HepG2 (cell line): ENCODE results near the gene PIGW. TPM values are rescaled to one million over a fixed set of nuclear protein-coding genes. Genes with fewer than 3 reads are reported as not detected.
A peak's percentile ranks its signal among the peaks of the same experiment; 100 is the strongest.

Experiments
- HOXA9 ChIP-seq: sonication (generic); formaldehyde crosslinking; IDR thresholded peaks from 2 replicates; pipeline ENCODE4 v1.8.1; 2022; ENCODE audit warnings: missing genetic modification reagents, mild to moderate bottlenecking, moderate library complexity, borderline replicate concordance
- HOXD1 ChIP-seq: sonication (generic); formaldehyde crosslinking; IDR thresholded peaks from 2 replicates; pipeline ENCODE4 v1.5.0; 2020; ENCODE audit warnings: missing genetic modification reagents
- ISX ChIP-seq: sonication (generic); formaldehyde crosslinking; conservative IDR thresholded peaks from 2 replicates; pipeline ENCODE4 v1.5.0; 2020; ENCODE audit warnings: missing genetic modification reagents
- JUNB ChIP-seq: sonication (generic); formaldehyde crosslinking; IDR thresholded peaks from 2 replicates; pipeline ENCODE4 v1.8.0; 2022; ENCODE audit warnings: missing genetic modification reagents, mild to moderate bottlenecking, borderline replicate concordance
- NONO ChIP-seq, 2 experiments: fragments of 450-650 bp in 1 of 2; sonication (generic) in 1 of 2; formaldehyde crosslinking in 1 of 2; IDR thresholded peaks in 1 of 2; conservative IDR thresholded peaks in 1 of 2; 2 replicates each; pipeline versions ENCODE4 v1.6.1 to v1.8.0; 2017 to 2022; ENCODE audit warnings: mild to moderate bottlenecking in 1 of 2, missing genetic modification reagents in 1 of 2, moderate library complexity in 1 of 2
- PHF5A ChIP-seq: IDR thresholded peaks from one replicate; pipeline ENCODE4 v1.6.1; 2018; ENCODE audit warnings: low read depth, missing genetic modification reagents; ENCODE audit not compliant: unreplicated experiment
- POLR2AphosphoS2 ChIP-seq: IDR thresholded peaks from 2 replicates; pipeline ENCODE4 v1.6.1; 2011; ENCODE audit warnings: low read depth, low read length, improper control_type of control experiment
- SP1 ChIP-seq, 2 experiments: fragments of 450-650 bp in 1 of 2; sonication (generic) in 1 of 2; formaldehyde crosslinking in 1 of 2; IDR thresholded peaks; 2 replicates each; pipeline versions ENCODE4 v1.4.0 to v1.6.1; 2016 to 2020; ENCODE audit warnings: missing genetic modification reagents in 1 of 2
- TBL1XR1 ChIP-seq: fragments of 150-350 bp; IDR thresholded peaks from 2 replicates; pipeline ENCODE4 v1.6.1; 2014; ENCODE audit warnings: borderline replicate concordance, low read length; ENCODE audit not compliant: partially characterized antibody
- ZFP90 ChIP-seq: sonication (generic); formaldehyde crosslinking; IDR thresholded peaks from 2 replicates; pipeline ENCODE4 v1.8.0; 2022; ENCODE audit warnings: missing genetic modification reagents, mild to moderate bottlenecking, inconsistent platforms, borderline replicate concordance
- ZMYM4 ChIP-seq: sonication (generic); formaldehyde crosslinking; IDR thresholded peaks from 2 replicates; pipeline ENCODE4 v1.8.1; 2023; ENCODE audit warnings: mild to moderate bottlenecking, missing genetic modification reagents
- ZNF138 ChIP-seq: sonication (generic); formaldehyde crosslinking; IDR thresholded peaks from 2 replicates; pipeline ENCODE4 v1.5.0; 2020; ENCODE audit warnings: mild to moderate bottlenecking, low read depth, missing genetic modification reagents
- ZNF296 ChIP-seq: sonication (generic); formaldehyde crosslinking; conservative IDR thresholded peaks from 2 replicates; pipeline ENCODE4 v1.5.0; 2020; ENCODE audit warnings: mild to moderate bottlenecking, missing genetic modification reagents
- ZNF33A ChIP-seq: sonication (generic); formaldehyde crosslinking; IDR thresholded peaks from 2 replicates; pipeline ENCODE4 v1.5.1; 2020; ENCODE audit warnings: missing genetic modification reagents, mild to moderate bottlenecking, moderate library complexity, borderline replicate concordance
- ZNF563 ChIP-seq: sonication (generic); formaldehyde crosslinking; IDR thresholded peaks from 2 replicates; pipeline ENCODE4 v1.8.0; 2022; ENCODE audit warnings: mild to moderate bottlenecking, moderate library complexity, missing genetic modification reagents
- ZSCAN22 ChIP-seq: sonication (generic); formaldehyde crosslinking; IDR thresholded peaks from 2 replicates; pipeline ENCODE4 v1.4.0; 2020; ENCODE audit warnings: mild to moderate bottlenecking, missing genetic modification reagents
- polyA plus RNA-seq, 8 experiments: library from polyadenylated mRNA; depleted of rRNA in 3 of 8; stranded (reverse) in 7 of 8; unstranded in 1 of 8; fragments of >200 nt; fragmentation: Illumina TruSeq in 4 of 8; extraction: Trizol in 4 of 8; gene quantifications; 2 replicates each; pipeline versions ENCODE4 v1.2.1 to v1.2.3, GENCODE V29; 2011 to 2016; ENCODE audit warnings: low read depth in 4 of 8, missing spikeins in 1 of 8, mixed read lengths in 1 of 8; ENCODE audit not compliant: insufficient read depth in 1 of 8
- total RNA-seq, 5 experiments: library from RNA; depleted of rRNA; stranded (reverse); fragments of >200 nt; fragmentation: Illumina TruSeq; extraction: Trizol; gene quantifications; 2 replicates each; pipeline ENCODE4 v1.2.3, GENCODE V29; 2016; ENCODE audit warnings: low read depth in 1 of 5
- TF ChIP-seq, protein P1 (sequence below): IDR thresholded peaks from 2 replicates; pipeline ENCODE4 v1.6.1; 2016
- TF ChIP-seq, protein P2 (sequence below): sonication (generic); formaldehyde crosslinking; IDR thresholded peaks from 2 replicates; pipeline ENCODE4 v1.4.0; 2020; ENCODE audit warnings: missing genetic modification reagents
- TF ChIP-seq, protein P3 (sequence below): sonication (generic); formaldehyde crosslinking; IDR thresholded peaks from 2 replicates; pipeline ENCODE4 v1.8.1; 2023; ENCODE audit warnings: mild to moderate bottlenecking, missing genetic modification reagents
- TF ChIP-seq, protein P4 (sequence below): sonication (generic); formaldehyde crosslinking; IDR thresholded peaks from 2 replicates; pipeline ENCODE4 v1.4.0; 2020; ENCODE audit warnings: missing genetic modification reagents
- TF ChIP-seq, protein P5 (sequence below): sonication (generic); formaldehyde crosslinking; IDR thresholded peaks from 2 replicates; pipeline ENCODE4 v1.8.1; 2023; ENCODE audit warnings: missing genetic modification reagents, mild to moderate bottlenecking, borderline replicate concordance

Gene PIGW
- total and polyA plus RNA-seq, 2 of the 13 experiments (the other 11 are each of a cell fraction or from before 2014, with no cell fraction given), result 9.0 to 24.0 TPM

DNA sequence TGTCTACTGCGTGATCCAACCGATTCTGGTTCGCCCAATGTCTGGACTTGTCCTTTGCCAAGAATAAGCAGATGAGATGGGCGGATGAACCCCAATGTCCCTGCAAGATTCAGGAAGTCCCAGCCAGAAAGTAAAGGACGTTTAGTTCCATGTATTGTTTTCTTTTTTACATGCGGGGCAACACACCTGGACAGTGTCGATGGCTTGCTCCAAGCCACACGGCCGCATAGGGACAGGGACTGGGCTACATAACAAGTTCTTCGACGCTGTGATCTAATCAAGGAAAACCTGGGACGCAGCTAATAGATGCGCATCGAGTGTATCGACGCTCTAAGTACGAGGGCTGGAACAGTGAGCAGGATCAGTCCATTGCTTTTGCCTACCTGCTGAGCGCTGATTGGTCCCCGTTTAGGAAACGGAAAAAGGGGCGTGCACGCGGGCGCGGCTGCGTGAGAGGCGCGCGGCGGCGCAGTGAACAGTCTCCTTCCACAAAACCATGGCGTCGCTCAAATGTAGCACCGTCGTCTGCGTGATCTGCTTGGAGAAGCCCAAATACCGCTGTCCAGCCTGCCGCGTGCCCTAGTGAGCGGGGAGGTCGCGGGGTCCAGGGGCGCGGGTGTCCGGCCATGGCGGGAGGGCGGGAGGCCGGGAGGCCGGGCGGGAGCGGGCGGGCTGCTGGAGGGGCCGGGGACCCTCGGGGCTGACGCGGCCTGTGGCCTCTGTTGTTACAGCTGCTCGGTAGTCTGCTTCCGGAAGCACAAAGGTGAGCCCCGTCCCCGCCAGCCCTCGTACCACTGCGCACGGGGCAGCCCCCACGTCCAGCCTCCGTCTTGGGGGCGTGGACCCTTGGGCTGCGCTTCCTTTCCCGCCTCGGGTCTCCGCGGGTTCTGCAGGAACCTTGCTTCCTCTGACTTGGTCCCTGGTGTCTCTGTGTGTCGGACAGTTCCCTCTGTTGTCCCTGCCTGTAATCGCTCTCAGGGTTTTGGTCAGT is 48.3 kb upstream of the PIGW start, which contains the start of gene ZNHIT3 (continued):
- no peak; the same call in 1 of the 2 replicates for TF ChIP-seq JUNB
- TF ChIP-seq, protein P1, sequence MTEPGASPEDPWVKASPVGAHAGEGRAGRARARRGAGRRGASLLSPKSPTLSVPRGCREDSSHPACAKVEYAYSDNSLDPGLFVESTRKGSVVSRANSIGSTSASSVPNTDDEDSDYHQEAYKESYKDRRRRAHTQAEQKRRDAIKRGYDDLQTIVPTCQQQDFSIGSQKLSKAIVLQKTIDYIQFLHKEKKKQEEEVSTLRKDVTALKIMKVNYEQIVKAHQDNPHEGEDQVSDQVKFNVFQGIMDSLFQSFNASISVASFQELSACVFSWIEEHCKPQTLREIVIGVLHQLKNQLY, result no peak
- no peak for TF ChIP-seq ZNF33A (CRISPR knock-in tag)
- TF ChIP-seq ZNF138 (CRISPR knock-in tag), result no peak; the same call in 1 of the 2 replicates
- TF ChIP-seq HOXA9 (CRISPR knock-in tag), result 0 out of 2 replicates have a peak, but pooled peaks have one; percentile 63
- TF ChIP-seq, protein P2, sequence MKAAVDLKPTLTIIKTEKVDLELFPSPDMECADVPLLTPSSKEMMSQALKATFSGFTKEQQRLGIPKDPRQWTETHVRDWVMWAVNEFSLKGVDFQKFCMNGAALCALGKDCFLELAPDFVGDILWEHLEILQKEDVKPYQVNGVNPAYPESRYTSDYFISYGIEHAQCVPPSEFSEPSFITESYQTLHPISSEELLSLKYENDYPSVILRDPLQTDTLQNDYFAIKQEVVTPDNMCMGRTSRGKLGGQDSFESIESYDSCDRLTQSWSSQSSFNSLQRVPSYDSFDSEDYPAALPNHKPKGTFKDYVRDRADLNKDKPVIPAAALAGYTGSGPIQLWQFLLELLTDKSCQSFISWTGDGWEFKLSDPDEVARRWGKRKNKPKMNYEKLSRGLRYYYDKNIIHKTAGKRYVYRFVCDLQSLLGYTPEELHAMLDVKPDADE (CRISPR knock-in tag), result no peak
- TF ChIP-seq TBL1XR1, result no peak
- no peak for TF ChIP-seq SP1 (IDR thresholded peaks at IDR 0.05)
- peak; percentile 98 for TF ChIP-seq SP1 (CRISPR knock-in tag; IDR thresholded peaks at IDR 0.05)
- no peak for TF ChIP-seq ZNF296 (CRISPR knock-in tag)
- peak; percentile 98 for TF ChIP-seq POLR2AphosphoS2
- TF ChIP-seq NONO (IDR thresholded peaks at IDR 0.05), result no peak
- peak; percentile 59 for TF ChIP-seq NONO (CRISPR knock-in tag; conservative IDR thresholded peaks at IDR 0.05)
- no peak for TF ChIP-seq ZSCAN22 (CRISPR knock-in tag)
- no peak for TF ChIP-seq HOXD1 (CRISPR knock-in tag)
- TF ChIP-seq ZFP90, result no peak
- no peak for TF ChIP-seq ISX (CRISPR knock-in tag)
- TF ChIP-seq, protein P3, sequence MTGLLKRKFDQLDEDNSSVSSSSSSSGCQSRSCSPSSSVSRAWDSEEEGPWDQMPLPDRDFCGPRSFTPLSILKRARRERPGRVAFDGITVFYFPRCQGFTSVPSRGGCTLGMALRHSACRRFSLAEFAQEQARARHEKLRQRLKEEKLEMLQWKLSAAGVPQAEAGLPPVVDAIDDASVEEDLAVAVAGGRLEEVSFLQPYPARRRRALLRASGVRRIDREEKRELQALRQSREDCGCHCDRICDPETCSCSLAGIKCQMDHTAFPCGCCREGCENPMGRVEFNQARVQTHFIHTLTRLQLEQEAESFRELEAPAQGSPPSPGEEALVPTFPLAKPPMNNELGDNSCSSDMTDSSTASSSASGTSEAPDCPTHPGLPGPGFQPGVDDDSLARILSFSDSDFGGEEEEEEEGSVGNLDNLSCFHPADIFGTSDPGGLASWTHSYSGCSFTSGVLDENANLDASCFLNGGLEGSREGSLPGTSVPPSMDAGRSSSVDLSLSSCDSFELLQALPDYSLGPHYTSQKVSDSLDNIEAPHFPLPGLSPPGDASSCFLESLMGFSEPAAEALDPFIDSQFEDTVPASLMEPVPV, result peak; percentile 60; the same call in 1 of the 2 replicates
- TF ChIP-seq, protein P4, sequence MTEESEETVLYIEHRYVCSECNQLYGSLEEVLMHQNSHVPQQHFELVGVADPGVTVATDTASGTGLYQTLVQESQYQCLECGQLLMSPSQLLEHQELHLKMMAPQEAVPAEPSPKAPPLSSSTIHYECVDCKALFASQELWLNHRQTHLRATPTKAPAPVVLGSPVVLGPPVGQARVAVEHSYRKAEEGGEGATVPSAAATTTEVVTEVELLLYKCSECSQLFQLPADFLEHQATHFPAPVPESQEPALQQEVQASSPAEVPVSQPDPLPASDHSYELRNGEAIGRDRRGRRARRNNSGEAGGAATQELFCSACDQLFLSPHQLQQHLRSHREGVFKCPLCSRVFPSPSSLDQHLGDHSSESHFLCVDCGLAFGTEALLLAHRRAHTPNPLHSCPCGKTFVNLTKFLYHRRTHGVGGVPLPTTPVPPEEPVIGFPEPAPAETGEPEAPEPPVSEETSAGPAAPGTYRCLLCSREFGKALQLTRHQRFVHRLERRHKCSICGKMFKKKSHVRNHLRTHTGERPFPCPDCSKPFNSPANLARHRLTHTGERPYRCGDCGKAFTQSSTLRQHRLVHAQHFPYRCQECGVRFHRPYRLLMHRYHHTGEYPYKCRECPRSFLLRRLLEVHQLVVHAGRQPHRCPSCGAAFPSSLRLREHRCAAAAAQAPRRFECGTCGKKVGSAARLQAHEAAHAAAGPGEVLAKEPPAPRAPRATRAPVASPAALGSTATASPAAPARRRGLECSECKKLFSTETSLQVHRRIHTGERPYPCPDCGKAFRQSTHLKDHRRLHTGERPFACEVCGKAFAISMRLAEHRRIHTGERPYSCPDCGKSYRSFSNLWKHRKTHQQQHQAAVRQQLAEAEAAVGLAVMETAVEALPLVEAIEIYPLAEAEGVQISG (CRISPR knock-in tag), result peak; percentile 86
- TF ChIP-seq ZNF563, result no peak
- no peak for TF ChIP-seq PHF5A (CRISPR knock-in tag)
- TF ChIP-seq, protein P5, sequence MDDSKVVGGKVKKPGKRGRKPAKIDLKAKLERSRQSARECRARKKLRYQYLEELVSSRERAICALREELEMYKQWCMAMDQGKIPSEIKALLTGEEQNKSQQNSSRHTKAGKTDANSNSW, result peak; percentile 91; the same call in 1 of the 2 replicates
- TF ChIP-seq ZMYM4 (CRISPR knock-in tag), result peak; percentile 80; the same call in 1 of the 2 replicates
